OCI-LY3 (cell line): ENCODE data around the gene CARS2.

Experiments used
- H2AFZ ChIP-seq: fragments of 200-600, 300-600 bp; shearing (Covaris generic); 2 replicates; pipeline ENCODE4 v1.6.0; 2014; ENCODE audit warnings: antibody characterized with exemption, low read depth, low read length
- H3K27ac ChIP-seq: fragments of 200-600, 300-600 bp; sonication (generic); 2 replicates; pipeline ENCODE4 v1.5.1; 2014; ENCODE audit warnings: mild to moderate bottlenecking, low read length, moderate library complexity, mixed read lengths
- H3K27me3 ChIP-seq: fragments of 200-600, 300-600 bp; sonication (generic); 2 replicates; pipeline ENCODE4 v1.6.1; 2014; ENCODE audit warnings: low read depth, low read length, mixed read lengths
- H3K36me3 ChIP-seq: fragments of 200-600, 300-600 bp; sonication (generic); replicated peaks from 2 replicates; pipeline ENCODE3; 2014; ENCODE audit warnings: low read depth, low read length, mixed read lengths
- H3K4me1 ChIP-seq: fragments of 300-600, 200-600 bp; sonication (generic); 2 replicates; pipeline ENCODE4 v1.6.1; 2014; ENCODE audit warnings: low read length, mixed read lengths
- H3K4me2 ChIP-seq: fragments of 200-600, 300-600 bp; sonication (generic); 2 replicates; pipeline ENCODE4 v1.6.1; 2014; ENCODE audit warnings: low read length, mixed read lengths
- H3K4me3 ChIP-seq: fragments of 300-600, 200-600 bp; sonication (generic); 2 replicates; pipeline ENCODE4 v1.5.1; 2014; ENCODE audit warnings: antibody characterized with exemption, mild to moderate bottlenecking, low read length, moderate library complexity
- H3K79me2 ChIP-seq: fragments of 300-600, 200-600 bp; shearing (Covaris generic); 2 replicates; pipeline ENCODE4 v1.6.1; 2014; ENCODE audit warnings: mild to moderate bottlenecking, low read length, mixed read lengths
- H3K9ac ChIP-seq: fragments of 300-600, 200-600 bp; shearing (Covaris generic); 2 replicates; pipeline ENCODE4 v1.6.0; 2014; ENCODE audit warnings: mild to moderate bottlenecking, low read length, moderate library complexity
- H3K9me3 ChIP-seq: fragments of 200-600, 300-600 bp; shearing (Covaris generic); 2 replicates; pipeline ENCODE4 v1.6.1; 2014; ENCODE audit warnings: low read length, mixed read lengths; ENCODE audit not compliant: insufficient read depth
- H4K20me1 ChIP-seq: fragments of 200-600, 300-600 bp; sonication (generic); 2 replicates; pipeline ENCODE4 v1.6.1; 2016; ENCODE audit warnings: low read length, mixed read lengths; ENCODE audit not compliant: insufficient read depth
- EZH2phosphoT487 ChIP-seq: fragments of 200-600 bp; shearing (Covaris generic); IDR thresholded peaks from 2 replicates; pipeline ENCODE4 v1.6.1; 2018; ENCODE audit warnings: antibody characterized with exemption, mixed run types, low read depth
- TF ChIP-seq, protein P1 (sequence below): fragments of 200-600, 300-600 bp; sonication (generic); IDR thresholded peaks from 2 replicates; pipeline ENCODE4 v1.5.1; 2014; ENCODE audit warnings: antibody characterized with exemption, low read length, low read depth

Gene CARS2

DNA sequence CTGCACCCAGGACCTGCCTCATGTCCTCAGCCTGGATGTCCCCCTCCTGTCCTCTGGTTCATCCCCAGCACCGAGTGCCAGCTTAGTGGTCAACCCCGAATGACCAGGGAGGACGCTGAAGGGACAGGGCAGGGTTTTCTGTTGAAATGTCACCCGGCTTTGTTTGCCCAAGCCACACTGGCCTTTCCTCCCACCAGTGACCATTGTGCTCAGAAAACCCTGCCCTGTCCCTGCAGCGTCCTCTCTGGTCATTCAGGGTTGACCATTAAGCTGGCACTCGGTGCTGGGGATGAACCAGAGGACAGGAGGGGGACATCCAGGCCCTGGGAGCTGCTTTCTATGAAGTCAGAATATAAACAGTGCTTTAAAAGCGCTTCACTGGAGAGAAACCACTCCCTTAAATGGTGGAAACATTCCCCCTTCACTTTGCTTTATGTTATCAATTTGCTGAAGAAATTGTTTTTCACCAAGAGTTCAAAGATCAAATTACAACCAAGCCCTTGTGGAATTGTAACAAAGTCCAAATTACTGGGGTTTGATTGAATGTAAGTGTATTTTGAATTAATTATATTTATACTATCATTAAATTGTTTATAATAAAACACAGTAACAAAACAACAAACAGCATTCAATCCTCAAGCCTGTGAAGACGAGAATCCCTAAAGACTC lies 21.4 kb downstream of the CARS2 start:
- H3K4me3 ChIP-seq = no peak overlapping the region
- H3K9ac ChIP-seq = no peak overlapping the region
- H3K36me3 ChIP-seq = peaks cover 32% of the 10 kb centered on the region
- H3K27ac ChIP-seq = no peak overlapping the region
- H3K27me3 ChIP-seq = no peaks in the 10 kb centered on the region
- H3K9me3 ChIP-seq = no peaks in the 10 kb centered on the region
- TF ChIP-seq, protein P1, sequence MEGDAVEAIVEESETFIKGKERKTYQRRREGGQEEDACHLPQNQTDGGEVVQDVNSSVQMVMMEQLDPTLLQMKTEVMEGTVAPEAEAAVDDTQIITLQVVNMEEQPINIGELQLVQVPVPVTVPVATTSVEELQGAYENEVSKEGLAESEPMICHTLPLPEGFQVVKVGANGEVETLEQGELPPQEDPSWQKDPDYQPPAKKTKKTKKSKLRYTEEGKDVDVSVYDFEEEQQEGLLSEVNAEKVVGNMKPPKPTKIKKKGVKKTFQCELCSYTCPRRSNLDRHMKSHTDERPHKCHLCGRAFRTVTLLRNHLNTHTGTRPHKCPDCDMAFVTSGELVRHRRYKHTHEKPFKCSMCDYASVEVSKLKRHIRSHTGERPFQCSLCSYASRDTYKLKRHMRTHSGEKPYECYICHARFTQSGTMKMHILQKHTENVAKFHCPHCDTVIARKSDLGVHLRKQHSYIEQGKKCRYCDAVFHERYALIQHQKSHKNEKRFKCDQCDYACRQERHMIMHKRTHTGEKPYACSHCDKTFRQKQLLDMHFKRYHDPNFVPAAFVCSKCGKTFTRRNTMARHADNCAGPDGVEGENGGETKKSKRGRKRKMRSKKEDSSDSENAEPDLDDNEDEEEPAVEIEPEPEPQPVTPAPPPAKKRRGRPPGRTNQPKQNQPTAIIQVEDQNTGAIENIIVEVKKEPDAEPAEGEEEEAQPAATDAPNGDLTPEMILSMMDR = no peak
- no peak for TF ChIP-seq EZH2phosphoT487
- H3K79me2 ChIP-seq = no peaks in the 10 kb centered on the region; the same call in 1 of the 2 replicates
- H3K4me1 ChIP-seq = no peaks in the 10 kb centered on the region
- H4K20me1 ChIP-seq = 0 out of 2 replicates have a peak, but pooled peaks cover 3% of the 10 kb centered on the region
- H2AFZ ChIP-seq = no peak overlapping the region
- H3K4me2 ChIP-seq = no peak overlapping the region

DNA sequence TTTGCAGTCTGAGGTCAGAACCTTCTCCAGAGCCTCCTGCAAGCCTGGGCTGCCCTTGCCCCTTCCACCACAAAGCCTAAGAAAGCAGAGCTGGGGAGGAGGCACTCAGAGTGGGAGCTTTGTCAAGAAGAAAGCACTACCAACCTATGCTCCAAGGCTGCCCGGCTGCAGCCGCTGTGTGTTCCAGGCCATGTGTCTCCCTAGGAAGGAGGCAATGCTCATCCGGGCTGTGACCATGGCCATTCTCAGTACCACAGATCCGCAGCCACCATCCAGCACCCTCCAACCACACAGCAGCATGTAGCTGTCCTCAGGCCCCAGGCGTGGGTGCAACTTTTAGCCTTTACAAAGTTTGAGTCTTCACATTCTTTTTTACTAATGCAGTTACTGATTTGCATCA lies 22.0 kb downstream of the CARS2 start:
- Histone ChIP-seq H3K9me3 (no peaks in the 10 kb centered on the region), H3K4me1 (no peaks in the 10 kb centered on the region), H3K79me2 (no peaks in the 10 kb centered on the region), H3K9ac (no peak overlapping the region), H3K27ac (no peak overlapping the region), H3K36me3 (peaks cover 32% of the 10 kb centered on the region), H3K4me2 (no peak overlapping the region), H4K20me1 (no peaks in the 10 kb centered on the region), H3K27me3 (no peaks in the 10 kb centered on the region), H2AFZ (no peak overlapping the region), H3K4me3 (no peak overlapping the region)
- TF ChIP-seq EZH2phosphoT487 = no peak
- TF ChIP-seq, protein P1 = no peak

DNA sequence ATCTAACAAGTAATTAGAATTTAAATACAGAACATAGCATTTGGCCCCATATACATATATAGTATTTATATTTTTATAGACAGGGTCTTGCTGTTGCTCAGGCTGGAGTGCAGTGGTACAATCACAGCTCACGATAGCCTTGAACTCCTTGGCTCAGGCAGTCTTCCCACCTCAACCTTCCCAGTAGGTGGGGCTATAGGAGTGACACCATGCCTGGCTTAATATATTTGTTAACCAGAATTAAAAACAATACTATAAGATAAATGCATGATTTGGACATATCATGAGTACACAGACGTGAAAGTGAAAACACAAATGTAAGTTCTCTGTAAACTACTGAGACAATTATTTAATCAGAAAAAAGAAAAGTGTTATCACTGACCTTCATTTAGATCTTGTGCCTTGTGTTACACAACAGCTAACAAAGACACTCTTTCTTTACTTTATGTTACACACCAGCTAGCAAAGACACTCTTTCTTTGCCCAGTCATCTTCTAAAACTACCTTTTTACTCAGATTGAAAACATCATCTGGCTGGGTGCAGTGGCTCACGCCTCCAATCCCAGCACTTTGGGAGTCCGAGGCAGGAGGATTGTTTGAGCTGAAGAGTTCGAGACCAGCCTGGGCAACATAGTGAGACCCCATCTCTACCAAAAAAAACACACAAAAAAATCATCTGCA lies 22.6 kb downstream of the CARS2 start:
- H2AFZ ChIP-seq = no peak overlapping the region
- no peak for TF ChIP-seq EZH2phosphoT487
- TF ChIP-seq, protein P1 = peak; percentile 38
- H3K4me3 ChIP-seq = no peak overlapping the region
- no peaks in the 10 kb centered on the region for H3K79me2 ChIP-seq
- H3K9me3 ChIP-seq = no peaks in the 10 kb centered on the region
- H3K4me1 ChIP-seq = no peaks in the 10 kb centered on the region
- H4K20me1 ChIP-seq = no peaks in the 10 kb centered on the region
- no peaks in the 10 kb centered on the region for H3K27me3 ChIP-seq
- H3K4me2 ChIP-seq = no peak overlapping the region
- peaks cover 37% of the 10 kb centered on the region for H3K36me3 ChIP-seq
- H3K27ac ChIP-seq = no peak overlapping the region
- no peak overlapping the region for H3K9ac ChIP-seq

DNA sequence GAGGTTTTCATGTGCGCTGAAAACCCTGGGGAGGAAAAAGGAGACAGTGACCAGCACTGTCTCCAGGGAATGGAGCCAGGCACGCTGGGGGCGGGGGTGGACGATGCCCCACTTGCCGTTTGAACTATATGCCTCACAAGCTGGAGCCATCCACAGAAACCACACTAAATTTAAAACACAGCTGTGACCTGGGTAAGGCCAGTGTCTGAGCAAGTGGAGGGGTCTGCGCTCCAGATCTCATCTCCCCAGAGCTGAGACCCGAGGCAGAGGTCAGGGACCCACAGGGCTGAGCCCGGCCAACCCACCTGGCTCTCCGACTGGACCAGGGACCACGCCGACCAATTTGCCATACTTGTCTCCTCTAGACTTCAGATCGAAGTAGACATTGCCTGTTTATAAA lies 23.2 kb downstream of the CARS2 start:
- TF ChIP-seq, protein P1 = no peak
- no peak for TF ChIP-seq EZH2phosphoT487
- Histone ChIP-seq H3K79me2 (peaks cover 2% of the 10 kb centered on the region; the same call in 1 of the 2 replicates), H4K20me1 (0 out of 2 replicates have a peak, but pooled peaks cover 6% of the 10 kb centered on the region), H3K9ac (no peak overlapping the region), H2AFZ (no peak overlapping the region), H3K4me3 (no peak overlapping the region), H3K4me1 (peaks cover 3% of the 10 kb centered on the region; the same call in 1 of the 2 replicates), H3K36me3 (peaks cover 39% of the 10 kb centered on the region), H3K27me3 (no peaks in the 10 kb centered on the region), H3K4me2 (no peak overlapping the region), H3K9me3 (no peaks in the 10 kb centered on the region), H3K27ac (no peak overlapping the region)
